ENCODE data around the gene GULP1. TPM values are rescaled to one million over a fixed set of nuclear protein-coding genes. Genes with fewer than 3 reads are reported as not detected.

GULP1 gene
- total RNA-seq, 4 donors from 2014 or later: 34.0 to 46.3 (median 38.0) TPM

GRCh38 chr2:188576006-188576405, 284.3 kb downstream of the GULP1 start:
- H3K4me1 ChIP-seq: no peaks in the 10 kb centered on the region
- H3K9me3 ChIP-seq: no peaks in the 10 kb centered on the region
- intact Hi-C loops (cut with DNase I): no loop called here
- H3K4me3 ChIP-seq (replicated peaks in 1 of 3): no peak overlapping the region
- no peak for TF ChIP-seq CTCF (IDR thresholded peaks at IDR 0.05)
- no peak for TF ChIP-seq POLR2A (IDR thresholded peaks at IDR 0.05)
- 91 to 94% methylated on average over 2 of the region's 2 CpGs for WGBS, 2 donors
- DNase-seq: no peak
- H3K27ac ChIP-seq: no peak overlapping the region
- no peaks in the 10 kb centered on the region for H3K27me3 ChIP-seq
- no peaks in the 10 kb centered on the region for H3K36me3 ChIP-seq

- no peaks in the 10 kb centered on the region for H3K4me1 ChIP-seq
- H3K9me3 ChIP-seq: no peaks in the 10 kb centered on the region
- TF ChIP-seq POLR2A (IDR thresholded peaks at IDR 0.05) (no peak), CTCF (IDR thresholded peaks at IDR 0.05) (no peak)
- WGBS, 2 donors: 83 to 88% methylated on average over 1 of the region's 1 CpG
- H3K27me3 ChIP-seq: no peaks in the 10 kb centered on the region
- DNase-seq: no peak
- intact Hi-C loops (cut with DNase I): no loop called here
- H3K4me3 ChIP-seq (replicated peaks in 1 of 3): no peak overlapping the region
- no peak overlapping the region for H3K27ac ChIP-seq
- H3K36me3 ChIP-seq: no peaks in the 10 kb centered on the region
These were observed 285.0 kb downstream of the GULP1 start for GRCh38 chr2:188576651-188577050.

GRCh38 chr2:188577231-188577630, 285.6 kb downstream of the GULP1 start:
- H3K4me1 ChIP-seq: no peaks in the 10 kb centered on the region
- no peaks in the 10 kb centered on the region for H3K27me3 ChIP-seq
- H3K36me3 ChIP-seq: no peaks in the 10 kb centered on the region
- no peaks in the 10 kb centered on the region for H3K9me3 ChIP-seq
- no peak for TF ChIP-seq POLR2A (IDR thresholded peaks at IDR 0.05)
- TF ChIP-seq CTCF (IDR thresholded peaks at IDR 0.05): no peak
- intact Hi-C loops (cut with DNase I): no loop called here
- no peak overlapping the region for H3K4me3 ChIP-seq (replicated peaks in 1 of 3)
- WGBS, 2 donors: 82 to 86% methylated on average over 2 of the region's 2 CpGs
- no peak for DNase-seq
- no peak overlapping the region for H3K27ac ChIP-seq

- peak; percentile 29 to 36 for DNase-seq
- H3K9me3 ChIP-seq: no peaks in the 10 kb centered on the region
- no peaks in the 10 kb centered on the region for H3K27me3 ChIP-seq
- intact Hi-C loops (cut with DNase I): no loop called here
- TF ChIP-seq POLR2A (IDR thresholded peaks at IDR 0.05): no peak
- TF ChIP-seq CTCF (IDR thresholded peaks at IDR 0.05): no peak
- H3K36me3 ChIP-seq: no peaks in the 10 kb centered on the region
- no peaks in the 10 kb centered on the region for H3K4me1 ChIP-seq
- no peak overlapping the region for H3K4me3 ChIP-seq (replicated peaks in 1 of 3)
- no peak overlapping the region for H3K27ac ChIP-seq
- 80 to 86% methylated on average over 5 of the region's 5 CpGs for WGBS, 2 donors
These were observed 289.1 kb downstream of the GULP1 start for GRCh38 chr2:188580738-188581137.

- Histone ChIP-seq H3K36me3 (no peaks in the 10 kb centered on the region), H3K4me3 (replicated peaks in 1 of 3) (no peak overlapping the region), H3K9me3 (no peaks in the 10 kb centered on the region), H3K27me3 (no peaks in the 10 kb centered on the region), H3K27ac (no peak overlapping the region), H3K4me1 (no peaks in the 10 kb centered on the region)
- no peak for DNase-seq
- WGBS, 2 donors: 92 to 98% methylated on average over 2 of the region's 2 CpGs
- intact Hi-C loops (cut with DNase I): no loop called here
- no peak for TF ChIP-seq POLR2A (IDR thresholded peaks at IDR 0.05)
- TF ChIP-seq CTCF (IDR thresholded peaks at IDR 0.05): no peak
These were observed 290.5 kb downstream of the GULP1 start for GRCh38 chr2:188582211-188582610.
